HG02610 (cell line): ENCODE measurements around the gene SEMA3A.

Experiments used
- ATAC-seq: cut with Tn5 transposase; IDR thresholded peaks from one replicate; pipeline ENCODE4 v1.9.1; 2021; ENCODE audit warnings: mild to moderate bottlenecking, moderate library complexity; ENCODE audit not compliant: unreplicated experiment

The SEMA3A gene

DNA sequence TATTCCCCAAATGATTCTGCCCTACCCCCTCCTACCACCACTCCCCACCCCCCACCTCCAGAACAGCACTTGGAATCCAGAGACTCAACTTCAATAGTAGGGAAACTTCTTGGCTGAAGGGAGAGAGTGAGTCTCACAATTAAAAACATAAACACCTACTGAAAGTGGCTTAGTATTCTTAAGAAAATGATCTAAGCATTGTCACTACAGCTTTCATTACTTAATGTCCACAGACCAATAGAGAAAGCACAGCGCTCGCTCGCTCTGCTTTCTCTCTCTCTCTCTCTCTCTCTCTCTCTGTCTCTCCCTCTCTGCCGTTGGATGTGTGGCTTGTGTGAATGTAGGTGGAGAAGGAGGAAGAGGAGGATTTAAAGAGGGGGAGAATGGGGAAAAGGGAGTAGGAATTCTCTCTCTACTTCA, 1.5 kb upstream of the SEMA3A start:
- no peak for ATAC-seq

DNA sequence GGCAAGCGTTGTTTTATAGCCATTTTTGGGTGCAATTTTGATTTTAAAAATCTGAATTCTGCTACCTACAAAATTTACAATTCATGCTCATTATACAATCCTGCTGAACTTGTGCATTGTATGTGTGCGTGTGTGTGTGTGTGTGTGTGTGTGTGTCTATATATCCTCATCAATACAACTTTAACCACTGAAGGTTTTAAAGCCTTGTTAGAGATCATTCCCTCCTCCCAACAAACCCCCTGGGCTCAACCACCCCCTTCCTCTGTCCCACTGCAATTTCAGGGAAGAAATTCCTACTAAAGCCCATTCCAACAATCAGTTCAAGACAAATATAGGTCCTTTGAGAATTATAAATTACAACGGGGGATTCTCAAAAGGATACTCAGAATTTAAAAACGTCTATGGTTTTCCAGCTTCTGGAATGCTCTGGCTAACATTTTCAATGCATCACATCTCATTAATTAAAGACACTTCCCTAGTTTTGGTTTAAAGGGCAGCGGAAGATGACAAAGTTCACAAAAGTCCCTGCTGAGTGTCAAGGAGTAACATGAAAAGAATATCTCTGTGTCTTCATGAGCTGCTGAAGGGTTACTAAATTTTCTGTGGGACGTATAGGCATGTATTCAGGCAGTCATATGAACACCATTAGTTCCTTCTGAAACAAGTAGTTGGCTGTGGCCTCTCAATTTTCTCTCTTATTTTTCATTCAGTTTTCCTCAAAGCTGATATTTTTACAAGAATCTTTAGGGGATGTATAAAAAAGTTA, 889 bp upstream of the SEMA3A start:
- ATAC-seq: no peak

DNA sequence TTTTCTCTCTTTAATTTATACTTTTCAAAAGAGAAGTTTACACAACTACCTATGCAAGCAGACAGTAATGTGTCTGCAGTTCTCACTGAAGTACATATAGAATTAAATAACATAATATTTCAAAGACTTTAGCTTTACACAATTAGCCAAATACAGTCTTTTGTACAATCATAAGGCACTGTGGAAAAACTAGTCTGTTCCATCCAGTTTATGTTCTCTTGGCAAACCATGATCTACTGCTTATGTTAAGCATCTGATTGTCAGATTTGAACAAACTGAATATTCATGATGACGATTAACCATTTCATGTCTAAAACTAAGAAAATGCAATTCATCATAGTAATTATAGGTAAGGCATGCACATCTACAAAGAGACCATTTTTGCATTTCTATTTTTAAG, 842 bp downstream of the SEMA3A start:
- no peak for ATAC-seq

DNA sequence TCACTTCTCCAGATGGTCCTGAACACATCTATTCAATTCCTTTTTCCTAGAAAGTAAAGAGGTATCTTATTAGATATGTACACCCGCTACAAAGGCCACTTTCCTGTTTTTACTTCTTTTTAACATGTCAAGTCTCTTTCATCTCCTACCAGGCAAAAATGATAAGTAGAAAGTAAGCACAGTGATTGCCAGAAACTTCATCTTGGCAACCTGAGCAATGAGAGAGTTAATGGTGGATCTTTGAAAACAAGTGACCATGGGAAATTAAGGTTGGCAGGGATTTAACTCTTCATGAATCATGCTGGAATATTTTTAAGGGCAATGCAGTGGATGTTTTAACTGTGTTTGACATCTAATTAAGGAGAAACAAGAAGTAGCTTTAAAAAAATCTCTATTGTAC, 2.7 kb downstream of the SEMA3A start:
- no peak for ATAC-seq

DNA sequence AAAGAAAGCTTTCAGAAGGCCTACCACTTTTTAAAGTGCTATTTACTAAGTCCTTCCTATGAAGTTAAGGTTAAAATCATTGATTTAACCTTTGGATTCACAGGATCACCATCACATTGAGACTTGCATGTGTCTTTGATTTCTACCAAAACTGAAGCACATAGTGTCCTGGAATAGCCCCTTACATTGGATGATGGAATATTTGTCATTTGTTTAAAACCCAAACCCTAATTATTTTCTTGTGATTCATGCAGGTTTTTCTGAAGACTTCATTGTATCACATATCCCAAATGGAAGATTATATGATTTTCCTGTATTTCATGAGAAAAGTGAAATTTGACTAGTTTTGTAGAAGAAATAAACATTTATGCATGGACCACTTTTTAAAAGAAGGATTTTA, 3.3 kb downstream of the SEMA3A start:
- no peak for ATAC-seq

DNA sequence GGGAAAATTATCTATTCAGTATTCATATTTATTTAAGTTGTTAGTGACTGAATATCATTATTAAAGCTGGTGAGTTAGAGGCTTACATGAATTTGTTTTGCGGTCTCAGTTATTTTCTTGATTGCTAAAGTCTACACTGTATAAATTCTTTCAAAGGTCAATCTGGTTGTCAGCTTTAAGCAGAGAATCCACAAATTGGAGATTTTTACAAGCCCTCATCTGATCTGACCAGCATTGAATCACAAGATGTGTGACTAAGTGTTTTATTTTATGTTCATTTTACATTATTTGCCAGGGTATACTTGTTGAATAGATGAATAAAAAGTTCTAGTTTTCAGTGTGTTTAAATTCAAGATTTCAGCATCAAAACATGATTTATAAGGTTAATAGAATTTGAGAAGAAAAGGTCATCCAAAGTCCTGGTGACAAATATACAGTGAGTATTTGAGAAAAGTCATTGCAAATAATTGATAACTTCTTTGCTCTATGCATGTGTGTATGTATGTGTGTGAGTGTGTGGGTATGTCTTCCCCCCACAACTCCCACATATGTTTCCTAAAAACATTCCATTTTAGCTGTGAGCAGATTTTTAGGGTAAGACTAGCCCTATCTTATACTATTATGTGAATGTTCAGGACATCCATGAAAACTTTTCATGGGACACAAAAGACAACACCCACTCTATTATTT, 4.4 kb downstream of the SEMA3A start:
- no peak for ATAC-seq

DNA sequence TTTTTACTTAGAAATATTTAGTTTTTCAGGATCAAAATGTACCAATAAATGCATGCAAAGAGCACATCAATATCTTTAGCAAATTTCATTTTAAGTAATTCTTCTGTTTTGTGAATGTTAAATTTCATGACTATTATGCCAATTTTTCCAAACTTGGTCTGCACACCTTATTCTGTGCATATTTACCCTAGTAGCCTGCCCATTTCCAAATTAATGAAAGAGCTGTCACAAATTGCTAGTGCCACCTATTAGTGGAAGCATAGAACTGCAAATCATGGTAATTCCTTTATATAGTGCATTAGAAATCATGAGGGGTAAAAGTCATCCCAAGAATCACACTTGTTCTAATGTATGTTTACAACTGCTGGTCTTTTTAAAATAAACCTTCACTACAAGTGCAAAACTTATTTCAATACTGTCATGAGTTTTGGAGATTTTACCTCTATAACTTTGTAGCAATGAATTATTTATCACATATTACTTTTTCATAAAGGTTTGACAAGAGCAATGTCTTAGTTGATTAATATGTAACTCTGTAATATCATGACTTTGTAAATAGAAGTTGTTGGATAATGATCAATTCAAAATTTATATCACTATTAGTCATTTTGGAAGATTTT, 5.7 kb downstream of the SEMA3A start:
- ATAC-seq: no peak

DNA sequence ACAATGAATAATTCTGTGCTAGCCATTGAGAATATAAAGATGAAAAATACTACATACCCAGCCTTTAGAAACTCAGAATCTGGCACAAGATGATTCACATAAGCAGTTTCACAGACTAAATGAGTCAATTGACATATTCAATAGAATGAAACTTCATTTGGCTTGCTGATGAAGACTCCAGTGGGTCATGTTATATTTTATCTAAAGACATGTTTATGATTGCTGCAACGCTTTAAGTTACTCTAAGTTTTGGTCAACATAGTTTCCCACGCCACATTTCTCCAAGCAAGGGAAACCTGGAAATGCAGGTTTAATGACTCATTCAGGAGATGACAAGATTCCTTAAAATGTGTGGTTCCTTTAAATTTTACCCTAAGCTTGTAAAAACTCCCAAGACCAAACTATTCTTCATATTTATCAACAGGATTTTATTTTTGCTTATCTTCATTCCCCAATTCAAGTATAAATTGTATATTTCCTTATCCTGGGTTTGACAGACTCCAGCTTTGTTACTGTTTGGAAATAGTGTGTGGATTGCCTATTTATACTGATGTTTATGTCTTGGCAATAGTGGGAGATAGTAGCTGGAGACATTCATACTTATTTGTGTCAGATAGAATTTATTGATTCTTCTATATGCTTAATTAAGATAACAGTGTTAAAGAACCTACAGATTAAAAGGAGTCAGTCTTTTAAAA, 6.6 kb downstream of the SEMA3A start:
- ATAC-seq: no peak

DNA sequence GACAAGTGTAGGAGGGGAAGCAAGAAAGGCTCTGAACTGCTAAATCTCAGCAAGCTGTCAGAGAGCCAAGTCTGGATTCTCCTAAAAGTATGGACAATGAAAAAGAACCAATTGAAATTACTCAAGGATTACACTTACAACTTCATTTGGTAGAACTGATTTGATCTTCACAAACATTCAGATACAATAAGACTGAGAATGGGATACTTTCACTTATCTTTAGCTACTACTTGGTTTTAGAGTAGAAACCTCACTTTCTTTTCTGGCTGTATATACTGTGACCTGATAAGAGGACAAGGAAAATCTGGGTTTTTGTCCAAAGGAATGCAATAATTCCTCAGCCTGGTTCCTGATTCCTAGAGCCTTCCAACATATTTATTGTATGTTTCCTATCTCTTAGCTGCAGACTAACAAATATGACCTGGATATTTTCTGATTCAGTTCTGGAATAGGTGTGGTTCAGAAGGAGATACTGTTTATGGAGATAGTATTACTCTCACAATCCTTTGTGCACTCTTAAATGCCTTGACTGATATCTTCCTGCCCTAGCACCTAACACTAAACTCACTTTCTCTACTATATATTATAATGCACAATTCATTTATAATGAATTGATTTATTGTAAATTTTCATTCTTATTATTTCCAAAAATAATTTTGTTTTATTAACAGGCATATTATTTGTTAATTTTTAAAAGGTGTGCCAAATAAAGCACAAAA, 7.3 kb downstream of the SEMA3A start:
- no peak for ATAC-seq

DNA sequence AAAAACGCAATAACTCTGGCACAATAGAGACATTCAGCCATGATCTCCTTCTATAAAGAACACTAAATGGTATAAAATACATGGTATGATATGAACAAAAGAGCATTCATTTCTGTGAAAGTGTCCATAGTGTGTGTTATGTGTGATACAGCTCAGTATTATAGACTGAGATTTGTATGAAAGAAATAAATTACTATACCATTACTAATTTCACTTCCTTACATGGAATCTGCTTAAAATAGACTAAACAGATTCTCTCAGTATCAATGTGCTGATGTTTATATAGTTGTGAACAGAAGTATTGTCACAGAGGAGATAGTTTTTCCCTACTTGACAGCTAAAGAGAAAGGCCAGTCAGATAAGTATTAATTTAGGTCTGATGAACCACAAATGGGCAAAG, 10.8 kb downstream of the SEMA3A start:
- ATAC-seq: no peak

DNA sequence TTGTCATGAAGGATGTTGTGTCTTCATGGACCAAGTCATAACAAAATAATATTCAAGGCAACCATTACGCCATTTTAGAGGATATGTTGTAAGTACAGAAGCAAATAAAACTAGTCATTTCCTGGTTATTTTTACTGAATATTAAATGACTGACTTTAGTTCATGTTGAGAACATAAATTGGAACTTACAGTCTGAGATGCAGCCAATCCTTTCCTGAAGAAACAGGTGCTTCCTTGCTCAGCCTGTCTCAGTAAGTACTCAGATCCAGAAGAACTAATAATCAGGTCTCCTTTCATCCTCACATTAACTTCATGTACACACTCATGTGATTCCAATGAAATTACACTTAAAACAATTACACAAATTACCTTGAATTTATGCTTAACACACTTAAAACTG, 12.3 kb downstream of the SEMA3A start:
- ATAC-seq: no peak

DNA sequence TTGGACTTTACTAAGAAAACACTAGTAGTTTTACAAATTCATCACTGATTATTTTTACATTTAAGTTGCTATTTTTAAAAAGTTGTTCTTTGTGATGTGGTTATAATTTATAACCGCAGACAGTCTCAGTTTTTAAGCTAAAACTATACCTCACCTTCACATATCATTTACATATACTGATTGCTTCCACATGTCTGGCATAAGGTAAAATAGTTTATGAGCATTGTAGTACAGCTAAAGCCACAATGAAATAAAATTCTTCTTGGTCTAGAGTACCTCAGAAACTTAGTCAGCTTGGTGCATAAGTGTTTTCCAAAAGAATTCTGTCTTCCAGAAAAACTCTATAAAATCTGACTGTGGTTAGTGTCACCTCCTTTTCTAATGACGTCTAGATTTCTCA, 13.0 kb downstream of the SEMA3A start:
- no peak for ATAC-seq

DNA sequence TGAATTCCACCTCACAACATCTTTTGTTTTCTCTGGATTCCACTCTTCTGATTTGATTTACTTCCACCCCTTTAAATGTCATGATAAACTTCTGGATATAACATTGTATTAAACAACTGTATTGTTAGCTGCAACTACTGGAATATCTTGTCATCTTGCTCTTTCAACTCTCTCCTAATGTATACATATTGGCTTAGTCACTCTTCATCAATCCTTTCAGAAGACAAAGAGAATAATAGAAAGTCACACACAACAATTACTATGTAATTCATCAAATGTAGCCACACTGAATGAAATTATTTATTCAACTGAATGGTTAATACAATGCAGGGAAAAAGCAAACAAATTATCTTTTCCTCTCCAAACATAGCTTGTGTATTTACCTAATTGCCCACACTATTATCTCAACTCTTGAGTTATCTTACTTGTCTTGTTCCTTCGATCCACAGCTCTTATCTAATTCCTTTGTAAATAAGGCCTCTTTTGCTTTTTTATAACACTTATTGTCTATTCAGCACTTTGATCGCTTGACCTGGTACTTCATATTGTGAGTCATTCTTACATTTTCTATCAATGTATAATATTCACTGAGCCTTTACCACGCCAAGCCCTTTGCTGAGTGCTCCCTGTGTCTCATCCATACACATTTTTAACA, 16.7 kb downstream of the SEMA3A start:
- no peak for ATAC-seq

DNA sequence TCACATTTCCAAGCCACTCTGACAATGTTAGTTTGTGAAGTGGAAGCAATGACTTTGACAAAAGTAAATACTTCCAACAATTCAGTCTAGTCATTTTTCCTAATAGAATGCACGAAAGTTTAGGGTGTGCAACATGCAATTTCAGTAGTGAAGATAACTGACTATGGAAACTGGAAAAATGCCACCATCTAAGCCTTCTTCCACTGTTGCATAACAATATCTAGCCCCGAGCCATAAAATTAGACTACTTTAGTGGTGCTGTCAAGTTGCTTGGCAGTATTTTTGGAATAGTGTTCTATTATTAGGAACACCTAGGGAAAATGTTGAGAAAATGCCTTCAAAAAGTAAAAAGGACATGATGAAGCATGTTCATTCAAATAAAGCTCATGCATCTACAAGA, 17.9 kb downstream of the SEMA3A start:
- ATAC-seq: no peak

DNA sequence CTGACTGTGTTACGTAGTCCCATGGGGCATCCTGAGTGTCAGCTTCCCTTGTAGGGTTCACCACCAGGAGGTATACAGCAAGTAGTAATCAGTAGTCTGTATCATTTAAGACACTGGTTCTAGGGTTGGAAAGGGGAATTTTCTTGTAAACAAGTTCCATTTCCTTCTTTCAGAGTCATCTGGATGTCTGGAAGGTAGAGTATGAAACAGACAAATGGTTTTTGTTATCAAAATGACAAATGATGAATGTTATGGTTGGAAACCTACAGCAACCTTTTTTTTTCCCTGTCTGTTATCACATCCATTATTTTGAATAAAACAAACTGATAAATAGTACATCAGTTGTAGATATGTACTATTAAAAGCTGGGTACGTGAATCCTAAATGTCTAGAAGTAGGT, 19.1 kb downstream of the SEMA3A start:
- no peak for ATAC-seq

DNA sequence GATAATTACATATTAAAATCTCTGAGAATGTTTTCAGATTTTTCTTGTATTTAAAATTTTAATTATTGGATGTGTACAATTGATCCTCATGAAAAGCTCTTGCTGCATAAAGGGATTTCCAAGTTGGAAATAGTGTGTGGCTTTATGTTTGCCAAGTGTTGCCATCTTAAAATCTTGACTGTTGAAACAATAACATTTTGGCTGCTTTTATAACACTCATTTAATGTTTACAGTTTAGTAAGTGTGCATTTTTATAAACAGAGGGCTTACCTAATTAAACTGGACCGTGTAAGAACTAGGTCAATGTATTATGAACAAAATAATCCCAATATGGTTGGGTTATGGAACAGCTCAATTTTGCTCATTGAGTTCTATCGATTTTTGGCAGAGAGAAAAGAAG, 23.9 kb downstream of the SEMA3A start:
- ATAC-seq: no peak

DNA sequence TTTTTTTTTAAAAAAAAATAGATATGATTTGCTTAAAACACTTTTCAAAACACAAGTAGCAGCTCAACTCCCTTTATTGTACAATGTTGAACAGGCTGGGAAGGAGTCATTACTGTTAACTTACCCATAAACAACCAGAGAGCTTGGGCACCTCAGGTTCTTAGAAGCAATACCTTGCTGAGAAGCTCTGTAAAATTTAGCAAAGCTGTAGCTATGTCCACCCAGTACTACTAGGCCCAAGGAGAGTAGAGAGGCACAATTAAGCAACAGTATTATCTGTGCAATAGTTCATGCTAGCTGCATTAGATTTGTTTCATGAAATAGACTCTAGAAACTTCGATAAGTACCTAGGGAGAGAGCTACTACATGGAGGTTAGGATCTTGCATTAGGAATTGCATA, 32.0 kb downstream of the SEMA3A start:
- ATAC-seq: no peak

DNA sequence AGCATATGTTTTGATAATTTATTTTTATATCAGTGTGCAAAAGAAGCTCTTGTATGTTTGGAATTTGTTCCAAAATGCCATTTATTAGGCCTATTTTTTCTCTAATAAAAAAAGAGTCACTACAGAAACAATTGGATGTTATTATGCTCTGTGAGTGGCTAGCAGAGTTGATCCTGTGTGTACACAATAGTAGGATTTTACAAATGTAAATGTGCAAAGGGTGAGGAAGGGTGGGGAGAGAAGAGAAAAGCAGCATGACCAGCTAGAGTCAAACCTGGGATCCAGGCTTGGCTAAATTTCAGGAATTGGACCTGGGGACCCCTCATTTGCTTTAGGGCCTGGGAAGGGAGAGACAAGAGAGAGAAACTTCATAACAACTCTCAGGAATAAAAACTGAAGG, 32.5 kb downstream of the SEMA3A start:
- ATAC-seq: no peak

DNA sequence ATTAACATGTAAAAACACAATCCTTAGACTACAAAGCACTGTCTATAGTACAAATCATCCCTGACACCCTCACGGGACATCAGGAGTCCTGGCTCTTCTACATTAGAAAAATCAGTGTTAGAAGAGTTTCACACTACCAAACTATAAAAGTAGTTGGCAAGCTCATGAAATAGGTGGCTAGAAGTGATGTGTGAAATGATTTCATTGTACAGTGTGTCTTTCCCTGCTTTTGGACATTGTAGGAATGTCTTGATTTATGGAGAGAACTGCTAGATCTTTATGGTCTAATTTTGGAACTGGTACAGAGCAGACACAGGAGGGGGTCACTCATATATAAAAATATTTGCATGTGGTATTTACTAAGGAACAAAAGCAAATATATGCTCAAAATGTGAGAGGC, 33.2 kb downstream of the SEMA3A start:
- ATAC-seq: no peak

DNA sequence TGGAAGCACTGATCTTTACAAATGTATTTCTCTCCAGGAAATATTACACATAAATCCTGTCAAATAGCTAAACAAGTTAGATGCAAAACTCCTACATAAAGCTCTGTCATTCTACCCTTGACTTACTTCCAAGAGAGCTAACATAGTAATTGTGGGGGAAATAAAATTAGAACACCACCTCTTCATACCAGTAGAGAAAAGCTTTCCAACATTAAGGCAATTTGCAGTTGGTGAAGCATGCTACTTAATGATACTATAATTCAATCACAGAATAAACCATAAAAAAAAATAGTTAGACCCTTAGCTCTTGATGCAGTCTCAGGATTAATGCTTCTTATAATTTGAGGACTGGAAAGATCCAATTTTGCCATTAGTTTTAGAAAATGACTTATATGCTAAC, 35.2 kb downstream of the SEMA3A start:
- ATAC-seq: no peak

DNA sequence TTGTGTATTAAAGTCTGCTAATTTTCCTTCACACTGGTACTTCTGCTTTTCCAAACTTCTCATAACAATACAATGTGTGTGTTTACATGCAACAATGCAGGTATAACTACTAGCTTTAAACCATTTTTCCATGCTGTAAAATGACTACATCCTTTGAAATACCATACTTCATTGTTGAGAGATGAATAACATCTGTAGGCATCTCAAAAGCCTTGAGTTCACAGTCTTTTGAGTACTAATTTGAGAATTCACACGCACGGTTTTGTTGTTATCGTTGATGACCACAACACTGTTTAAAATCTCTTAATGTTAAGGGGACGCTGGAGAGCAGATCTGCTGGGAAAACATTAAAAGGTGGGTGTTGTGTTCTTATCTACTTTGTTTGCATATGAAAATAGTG, 37.4 kb downstream of the SEMA3A start:
- no peak for ATAC-seq
